A549 treated with Hydrocortisone at 1 μM for 4 hours (cell line): ENCODE measurements around the gene NPBWR2. TPM values are rescaled to one million over a fixed set of nuclear protein-coding genes. Genes with fewer than 3 reads are reported as not detected.

Source experiments
- total RNA-seq: library from RNA; stranded (reverse); fragments of 200-300 nt; extraction: Qiagen RNA extraction; gene quantifications from 5 replicates; pipeline ENCODE4 v1.2.3, GENCODE V29; 2022

The NPBWR2 gene
- not detected in 5 replicates for total RNA-seq

GRCh38 chr20:64106981-64107735 lies at the start of gene NPBWR2:
Gene NPBWR2, minus strand, starts transcription at chr20:64107565. Its CDS starts 734 bp downstream, at chr20:64106831.

GRCh38 chr20:64083804-64084684 lies 23.3 kb downstream of the NPBWR2 start, which contains the start of gene LKAAEAR1:
Gene LKAAEAR1, minus strand, starts transcription at chr20:64084398. Its CDS starts 179 bp downstream, at chr20:64084219.

GRCh38 chr20:64080013-64080812 lies 27.2 kb downstream of the NPBWR2 start, which contains the start of gene OPRL1:
Gene OPRL1, plus strand, starts transcription at chr20:64080082. Its CDS starts 12,639 bp downstream, at chr20:64092721.

DNA sequence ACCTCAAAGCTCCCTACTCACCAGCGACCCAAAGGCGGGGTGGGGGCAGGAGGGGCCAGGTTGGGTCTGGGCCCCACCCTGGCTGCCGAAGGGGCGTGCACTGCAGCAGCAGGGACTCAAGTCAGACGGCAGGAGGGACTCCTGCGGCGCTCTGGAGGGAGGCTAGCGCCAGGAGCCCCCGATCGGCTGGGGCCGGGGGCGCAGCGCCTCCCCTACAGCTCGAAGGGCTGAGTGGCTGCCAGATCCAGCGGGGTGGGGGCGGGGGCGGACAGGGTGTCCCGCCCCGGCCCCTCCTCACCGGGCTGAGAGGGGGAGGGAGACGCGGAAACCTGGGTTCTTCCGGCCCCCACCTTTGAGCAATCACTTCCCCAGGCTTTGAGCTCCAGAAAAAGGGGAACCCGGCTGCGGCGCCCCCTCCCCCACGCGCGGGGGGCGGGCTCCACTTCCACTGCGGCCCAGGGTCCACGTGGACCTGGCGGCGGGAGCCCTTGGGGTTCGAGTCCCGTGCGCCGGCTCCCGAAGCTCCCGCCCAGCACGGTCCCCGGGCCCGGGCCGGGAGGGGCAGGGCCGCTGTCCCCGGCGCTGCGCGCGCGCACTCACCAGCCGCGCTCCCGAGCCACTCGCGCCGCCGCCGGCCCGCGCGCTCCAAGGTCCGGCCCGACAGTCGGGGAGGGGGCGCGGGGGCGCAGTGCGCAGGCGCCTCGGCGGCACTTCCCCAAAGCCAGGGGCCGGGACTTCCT lies 27.9 kb downstream of the NPBWR2 start, which contains the start of gene RGS19:
Gene RGS19 (minus strand): TSS at position 246 of the 740 bp plus-strand sequence. CDS start 2,632 bp downstream, outside the sequence.

DNA sequence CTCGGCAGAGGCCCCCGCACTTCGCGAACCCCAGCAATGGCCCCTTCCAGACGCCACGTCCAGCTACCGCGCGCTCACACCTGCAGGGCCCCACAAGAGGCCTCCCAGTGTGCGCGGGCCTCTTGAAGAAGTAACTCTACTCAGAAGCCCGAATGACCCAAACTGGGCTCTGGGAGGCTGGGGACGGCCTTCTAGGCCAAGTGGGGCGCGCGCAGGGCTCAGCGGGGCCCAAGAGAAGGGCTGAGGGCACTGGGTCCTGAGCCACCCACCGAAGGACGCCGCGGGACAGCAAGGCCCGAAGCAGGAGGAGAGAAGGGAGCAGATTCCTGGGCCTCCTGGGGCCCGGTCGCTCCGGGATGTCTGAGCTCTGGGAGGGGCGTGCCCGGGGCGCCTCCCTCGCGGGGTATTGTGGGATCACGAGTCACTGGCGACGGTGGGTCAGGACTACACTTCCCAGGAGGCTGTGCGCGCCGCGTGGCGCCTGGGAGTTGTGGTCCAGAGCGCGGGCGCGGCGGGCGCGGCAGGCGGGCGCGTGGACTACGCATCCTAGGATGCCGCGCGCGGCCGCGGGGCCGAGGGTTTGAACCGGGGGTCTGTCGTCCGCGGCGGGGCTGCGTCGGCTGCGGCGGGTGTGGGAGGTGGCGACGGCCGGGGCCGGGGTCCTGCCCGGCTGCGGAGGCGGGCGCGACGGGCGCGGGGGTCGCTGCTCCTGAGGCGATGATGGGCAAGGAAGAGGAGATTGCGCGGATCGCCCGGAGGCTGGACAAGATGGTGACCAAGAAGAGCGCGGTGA lies 44.6 kb downstream of the NPBWR2 start, which contains the start of gene TCEA2:
Gene TCEA2 (plus strand): TSS at position 603 of the 793 bp plus-strand sequence. CDS start 115 bp downstream, at position 718.

Other genes with a start within 250 kb of the NPBWR2 start
- gene ABHD16B, start 246.1 kb downstream of the NPBWR2 start, total RNA-seq: 0.08 to 0.13 TPM in 2 of 5 replicates, not detected in the others
- 131 to 146 TPM (median 133 TPM) in 5 replicates for gene TPD52L2, start 242.3 kb downstream of the NPBWR2 start, total RNA-seq
- 27.2 to 30.6 TPM (median 28.7 TPM) in 5 replicates for gene DNAJC5, start 212.4 kb downstream of the NPBWR2 start, total RNA-seq
- gene UCKL1, start 151.1 kb downstream of the NPBWR2 start, total RNA-seq: 25.7 to 34.2 TPM (median 31.7 TPM) in 5 replicates
- 10.4 to 12.9 TPM (median 12.1 TPM) in 5 replicates for gene ZNF512B, start 137.6 kb downstream of the NPBWR2 start, total RNA-seq
- gene SAMD10, start 127.9 kb downstream of the NPBWR2 start, total RNA-seq: not detected in 5 replicates
- 49.4 to 62.8 TPM (median 53.2 TPM) in 5 replicates for gene PRPF6, start 126.4 kb downstream of the NPBWR2 start, total RNA-seq
- gene C20orf204, start 71.4 kb downstream of the NPBWR2 start, total RNA-seq: 0.23 to 0.52 TPM (median 0.32 TPM) in 5 replicates
- gene SOX18, start 57.9 kb downstream of the NPBWR2 start, total RNA-seq: 1.3 to 2.7 TPM (median 2.3 TPM) in 5 replicates
- 26.0 to 48.5 TPM (median 44.8 TPM) in 5 replicates for gene TCEA2, start 44.4 kb downstream of the NPBWR2 start, total RNA-seq
- gene RGS19, start 28.0 kb downstream of the NPBWR2 start, total RNA-seq: 29.7 to 38.9 TPM (median 36.5 TPM) in 5 replicates
- 1.0 to 1.7 TPM (median 1.2 TPM) in 5 replicates for gene OPRL1, start 27.5 kb downstream of the NPBWR2 start, total RNA-seq
- 0.48 to 2.2 TPM (median 1.8 TPM) in 5 replicates for gene LKAAEAR1, start 23.2 kb downstream of the NPBWR2 start, total RNA-seq
- 0.08 to 0.35 TPM (median 0.15 TPM) in 5 replicates for gene MYT1, start 56.9 kb upstream of the NPBWR2 start, total RNA-seq
- gene PCMTD2, start 148.2 kb upstream of the NPBWR2 start, total RNA-seq: 8.6 to 13.4 TPM (median 12.1 TPM) in 5 replicates